Stimulated activated CD4-positive, alpha-beta T cell treated with anti-CD3 and anti-CD28 coated beads, Interleukin-4, amount 100 ng/mL, for 1 hour (primary cell): ENCODE results near the gene BAIAP2.
"Not testable (repeated sequence)": the region's sequence is repeated elsewhere in the genome, so short reads cannot be mapped to it uniquely, and the experiment has no call there.

ENCODE experiments used
- DNase-seq: peaks from one replicate; pipeline ENCODE4 v3.0.0-alpha.2; 2020

Gene BAIAP2

GRCh38 chr17:81147701-81148100, 112.8 kb downstream of the BAIAP2 start:
- no peak for DNase-seq

- no peak for DNase-seq
Measured at GRCh38 chr17:81148571-81148970, 113.6 kb downstream of the BAIAP2 start.

- no peak for DNase-seq
Measured at GRCh38 chr17:81148986-81149533, 114.1 kb downstream of the BAIAP2 start.

DNA sequence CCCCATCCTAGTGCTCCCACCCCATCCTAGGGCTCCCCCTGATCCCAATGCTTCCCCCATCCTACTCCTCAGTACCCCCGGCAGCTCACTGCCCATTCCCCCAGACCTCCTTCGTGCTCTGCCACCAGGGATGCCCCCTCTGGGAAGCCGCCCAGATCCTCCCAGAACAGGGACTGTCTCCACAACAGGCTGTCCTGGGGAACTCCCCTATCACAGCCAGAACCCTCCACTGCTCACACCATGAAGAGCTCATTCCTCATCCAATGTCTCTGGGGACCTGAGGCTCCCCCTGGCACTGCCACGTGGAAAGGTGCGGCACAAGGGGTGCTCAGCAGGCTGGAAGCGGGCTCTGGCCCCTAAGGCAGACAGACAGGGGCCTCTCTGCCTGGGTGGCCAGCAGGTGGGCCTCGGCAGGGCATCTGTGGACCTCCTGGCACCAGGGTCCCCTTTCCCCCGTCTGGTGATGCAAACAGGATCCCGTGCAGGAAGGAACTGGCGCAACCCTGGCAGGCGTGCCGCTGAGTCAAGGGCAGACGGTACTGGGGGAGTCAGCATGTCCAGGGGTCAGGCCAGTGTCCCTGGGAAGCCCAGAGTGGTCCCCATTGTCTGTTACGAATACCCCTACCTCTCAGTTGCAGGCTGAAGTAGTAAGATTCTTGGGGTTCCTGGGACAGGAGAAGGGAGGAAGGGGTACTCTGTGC, 115.6 kb downstream of the BAIAP2 start:
- DNase-seq = no peak

GRCh38 chr17:81151278-81151677, 116.3 kb downstream of the BAIAP2 start:
- no peak for DNase-seq

- DNase-seq = no peak
Measured at GRCh38 chr17:81152288-81152828, 117.4 kb downstream of the BAIAP2 start.

DNA sequence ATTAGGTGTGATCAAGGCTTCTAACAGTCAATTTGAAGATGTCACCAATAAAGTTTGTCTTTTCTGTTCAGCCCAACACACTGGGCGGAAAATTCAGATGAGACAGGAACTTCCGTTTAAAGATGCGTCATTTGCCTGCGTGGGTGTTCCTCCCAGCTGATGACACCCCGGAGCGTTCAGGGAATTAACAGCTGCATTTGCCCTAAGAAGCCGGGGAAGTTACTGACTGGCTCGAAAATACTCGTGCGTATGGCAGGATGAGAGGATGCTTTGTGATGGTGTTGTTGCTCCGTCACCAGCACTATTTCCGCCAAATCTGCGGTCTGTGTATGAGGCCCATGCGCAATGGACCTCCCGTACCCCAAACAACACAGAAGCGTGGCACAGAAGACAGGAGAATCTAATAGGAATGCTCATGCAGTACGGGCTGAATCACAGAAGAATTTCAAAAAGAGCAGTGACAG, 118.4 kb downstream of the BAIAP2 start:
- no peak for DNase-seq

DNA sequence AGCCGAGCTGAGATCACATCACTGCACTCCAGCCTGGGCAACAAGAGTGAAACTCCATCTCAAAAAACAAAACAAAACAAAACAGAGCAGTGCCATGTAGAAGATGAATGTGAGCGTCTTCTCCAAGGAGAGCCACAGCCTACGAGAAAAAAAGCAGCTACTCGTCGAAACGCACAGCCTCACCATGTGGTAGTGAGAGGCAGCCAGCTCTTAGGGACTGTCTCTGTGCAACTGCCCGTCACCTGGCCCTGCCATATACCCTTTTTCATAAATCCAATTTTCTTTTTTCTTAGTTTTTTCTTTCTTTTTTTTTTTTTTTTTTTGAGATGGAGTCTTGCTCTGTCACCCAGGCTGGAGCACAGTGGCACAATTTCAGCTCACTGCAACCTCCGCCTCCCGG, 119.1 kb downstream of the BAIAP2 start:
- DNase-seq = not testable (repeated sequence)

DNA sequence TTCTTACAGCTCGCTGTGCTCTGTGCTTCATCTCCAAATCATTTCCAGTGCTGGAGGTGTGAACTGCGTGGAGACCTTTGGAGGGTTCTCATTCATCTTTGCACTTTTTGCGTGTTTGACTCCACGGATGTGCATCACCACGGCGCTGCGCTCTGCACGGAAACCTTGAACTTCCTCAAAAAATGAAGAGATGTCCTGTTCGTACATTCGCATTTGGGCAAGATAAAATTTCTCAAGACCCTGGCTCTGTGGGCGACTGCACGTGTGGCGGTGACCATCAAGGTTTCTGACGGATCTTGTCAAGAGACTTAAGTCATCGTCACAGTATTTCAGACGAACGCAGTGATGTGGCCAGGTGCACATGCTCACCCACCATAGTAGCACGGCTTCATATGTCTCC, 120.0 kb downstream of the BAIAP2 start:
- DNase-seq = no peak

- DNase-seq = no peak
Measured at GRCh38 chr17:81156866-81157805, 122.2 kb downstream of the BAIAP2 start.

- no peak for DNase-seq
Measured at GRCh38 chr17:81157848-81158687, 123.1 kb downstream of the BAIAP2 start.

DNA sequence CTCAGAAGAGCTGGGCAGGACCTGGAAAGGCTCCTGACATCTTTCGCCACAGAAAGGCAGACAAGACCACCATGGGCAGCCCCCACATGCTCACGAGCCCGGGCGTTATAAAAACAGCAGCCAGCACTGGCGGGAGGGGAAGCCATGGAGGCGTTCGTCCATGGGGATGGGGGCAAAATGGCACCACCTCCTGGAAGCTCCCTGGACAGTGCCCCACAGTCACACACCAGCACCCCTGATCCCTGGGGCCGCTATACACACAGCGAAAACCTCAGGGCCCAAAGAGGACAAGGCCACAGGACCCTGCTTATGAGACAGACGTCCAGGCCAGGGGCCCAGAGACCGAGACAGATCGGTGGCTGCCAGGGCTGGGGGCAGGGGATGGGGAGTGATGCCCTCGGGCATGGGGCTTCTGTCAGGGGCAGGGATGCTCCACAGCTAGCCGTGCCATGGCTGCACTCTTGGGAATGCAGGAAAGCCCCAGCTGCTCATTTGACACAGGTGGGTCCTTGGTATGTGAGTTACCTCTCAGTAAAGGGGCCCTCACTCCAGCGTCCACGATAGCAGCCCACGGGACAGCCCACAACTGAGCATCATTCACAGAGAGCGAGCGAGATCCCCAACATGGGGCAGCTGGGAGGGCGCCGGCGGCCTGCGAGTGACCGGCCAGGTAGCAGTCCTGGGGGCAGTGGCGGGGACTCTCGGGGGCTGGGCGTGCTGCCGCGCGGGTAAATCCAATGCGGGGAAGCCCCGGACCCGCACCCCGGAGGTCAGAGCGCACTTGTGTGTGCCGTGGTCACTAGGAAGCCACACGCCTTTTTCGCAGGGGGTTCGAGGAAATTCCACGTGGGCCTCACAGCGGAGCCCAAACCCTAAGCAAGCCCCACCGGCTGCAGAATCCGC, 124.0 kb downstream of the BAIAP2 start:
- DNase-seq = no peak

GRCh38 chr17:81159611-81160265, 124.8 kb downstream of the BAIAP2 start:
- DNase-seq = no peak

- no peak for DNase-seq
Measured at GRCh38 chr17:81160306-81160705, 125.4 kb downstream of the BAIAP2 start.

DNA sequence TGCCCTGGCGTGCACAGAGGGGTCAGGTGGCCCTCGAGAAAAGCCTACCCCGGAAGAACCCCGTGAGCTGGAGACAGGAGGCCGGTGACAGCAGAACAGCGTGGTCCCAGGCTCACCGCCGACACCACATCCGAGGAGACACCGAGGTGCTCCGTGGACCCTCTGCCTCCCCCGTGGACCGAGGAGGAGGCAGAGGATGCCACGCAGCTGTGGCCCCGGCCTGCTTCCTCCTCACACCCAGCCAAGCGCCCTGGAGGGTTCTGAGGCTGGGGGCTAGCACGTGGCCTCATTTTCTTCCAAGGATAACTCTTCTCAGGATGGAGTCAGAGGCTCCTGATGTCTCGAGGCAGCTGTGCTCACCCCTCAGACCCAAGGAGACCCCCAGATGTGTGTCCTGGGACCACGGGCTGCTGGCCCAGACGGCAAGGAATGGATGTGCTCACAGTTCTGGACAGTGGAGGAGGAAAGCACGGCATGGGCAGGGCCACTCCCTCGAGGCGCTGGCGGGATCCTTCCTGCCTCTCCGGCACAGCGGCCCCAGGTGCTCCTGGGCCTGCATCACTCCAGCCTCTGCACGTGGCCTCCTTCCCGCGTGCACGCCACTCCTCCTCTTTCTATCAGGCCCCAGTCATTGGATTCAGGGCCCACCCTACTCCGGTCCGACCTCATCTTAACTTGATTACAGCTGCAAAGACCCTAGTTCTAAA, 125.9 kb downstream of the BAIAP2 start:
- DNase-seq = no peak

GRCh38 chr17:81161536-81161935, 126.6 kb downstream of the BAIAP2 start:
- no peak for DNase-seq

DNA sequence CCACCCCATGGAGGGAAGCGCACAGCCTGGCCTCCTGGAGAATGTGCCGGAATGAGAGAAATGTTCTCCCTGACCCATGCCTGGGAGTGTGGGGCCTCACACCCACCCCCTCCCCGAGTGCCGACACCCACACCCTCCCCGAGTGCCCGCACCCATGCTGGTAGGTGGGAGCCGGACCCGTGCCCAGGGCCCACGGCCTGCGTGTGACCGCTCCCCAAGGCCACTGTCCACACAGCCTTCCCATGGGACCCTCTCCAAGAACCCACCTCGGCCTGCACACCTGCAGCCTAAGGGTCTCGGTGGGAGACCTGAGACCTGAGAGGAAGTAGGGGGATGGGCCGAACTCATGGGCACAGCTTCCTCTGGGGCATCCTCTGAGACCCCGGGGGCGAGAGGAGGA, 127.0 kb downstream of the BAIAP2 start:
- DNase-seq = no peak

- DNase-seq = no peak
Measured at GRCh38 chr17:81162491-81162890, 127.5 kb downstream of the BAIAP2 start.

- DNase-seq = no peak
Measured at GRCh38 chr17:81163051-81163695, 128.2 kb downstream of the BAIAP2 start.
